Ovary (tissue), 3 donors: ENCODE results near the gene ZMYND10.

Source experiments
- EP300 ChIP-seq: sonication (generic); formaldehyde crosslinking; IDR thresholded peaks from one replicate; pipeline ENCODE4 v1.6.1; 2017; ENCODE audit warnings: antibody characterized with exemption
- POLR2A ChIP-seq: fragments of 450-650 bp; IDR thresholded peaks from one replicate; pipeline ENCODE4 v1.6.1; 2017; ENCODE audit warnings: antibody characterized with exemption, mild to moderate bottlenecking, moderate library complexity
- TF ChIP-seq, protein P1 (sequence below), 3 donors: fragments of 450-650 bp in 2 of 3; fragments of 200-600 bp in 1 of 3; IDR thresholded peaks; one replicate each; pipeline versions ENCODE4 v1.5.1 to v1.8.0; 2016 to 2022; ENCODE audit warnings: antibody characterized with exemption in 3 of 3, mild to moderate bottlenecking in 1 of 3
- donor health status: DM: no; HTN: no; CAD: no.

GRCh38 chr3:50364573-50365079 is 19.1 kb upstream of the ZMYND10 start:
- TF ChIP-seq, protein P1, sequence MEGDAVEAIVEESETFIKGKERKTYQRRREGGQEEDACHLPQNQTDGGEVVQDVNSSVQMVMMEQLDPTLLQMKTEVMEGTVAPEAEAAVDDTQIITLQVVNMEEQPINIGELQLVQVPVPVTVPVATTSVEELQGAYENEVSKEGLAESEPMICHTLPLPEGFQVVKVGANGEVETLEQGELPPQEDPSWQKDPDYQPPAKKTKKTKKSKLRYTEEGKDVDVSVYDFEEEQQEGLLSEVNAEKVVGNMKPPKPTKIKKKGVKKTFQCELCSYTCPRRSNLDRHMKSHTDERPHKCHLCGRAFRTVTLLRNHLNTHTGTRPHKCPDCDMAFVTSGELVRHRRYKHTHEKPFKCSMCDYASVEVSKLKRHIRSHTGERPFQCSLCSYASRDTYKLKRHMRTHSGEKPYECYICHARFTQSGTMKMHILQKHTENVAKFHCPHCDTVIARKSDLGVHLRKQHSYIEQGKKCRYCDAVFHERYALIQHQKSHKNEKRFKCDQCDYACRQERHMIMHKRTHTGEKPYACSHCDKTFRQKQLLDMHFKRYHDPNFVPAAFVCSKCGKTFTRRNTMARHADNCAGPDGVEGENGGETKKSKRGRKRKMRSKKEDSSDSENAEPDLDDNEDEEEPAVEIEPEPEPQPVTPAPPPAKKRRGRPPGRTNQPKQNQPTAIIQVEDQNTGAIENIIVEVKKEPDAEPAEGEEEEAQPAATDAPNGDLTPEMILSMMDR (IDR thresholded peaks at IDR 0.05) = no peak
- TF ChIP-seq EP300 = no peak
- TF ChIP-seq POLR2A = no peak
